Thyroid gland (tissue), 4 donors: ENCODE data around the gene BABAM1. TPM values are rescaled to one million over a fixed set of nuclear protein-coding genes. Genes with fewer than 3 reads are reported as not detected.

Source experiments
- DNase-seq, 2 donors: peaks; one replicate each; pipeline ENCODE4 v3.0.0-alpha.2; 2019
- H3K27ac ChIP-seq, 3 donors: fragments of 200-600 bp; sonication (generic); 1 replicate in 2 of 3; 2 replicates in 1 of 3; pipeline ENCODE4 v1.5.1; 2016 to 2019; ENCODE audit warnings: mild to moderate bottlenecking in 1 of 3, moderate library complexity in 1 of 3
- H3K27me3 ChIP-seq: fragments of 200-600 bp; sonication (generic); one replicate; pipeline ENCODE4 v1.5.1; 2019
- H3K36me3 ChIP-seq, 2 donors: fragments of 200-600 bp; sonication (generic); one replicate each; pipeline ENCODE4 v1.5.1; 2016 to 2019
- H3K4me1 ChIP-seq, 2 donors: fragments of 200-600 bp; sonication (generic); one replicate each; pipeline ENCODE4 v1.5.1; 2017 to 2019
- H3K4me3 ChIP-seq, 3 donors: fragments of 200-600 bp; sonication (generic); replicated peaks in 1 of 3; 1 replicate in 2 of 3; 2 replicates in 1 of 3; pipeline ENCODE4 v1.5.1; 2016; ENCODE audit warnings: mild to moderate bottlenecking in 1 of 3
- H3K9me3 ChIP-seq: fragments of 200-600 bp; sonication (generic); one replicate; pipeline ENCODE4 v1.5.1; 2017
- CTCF ChIP-seq, 6 experiments: fragments of 200-600 bp in 3 of 6; fragments of 450-650 bp in 3 of 6; sonication (generic) in 3 of 6; IDR thresholded peaks; one replicate each; pipeline ENCODE4 v1.5.1; 2016 to 2019; ENCODE audit warnings: antibody characterized with exemption in 6 of 6, mild to moderate bottlenecking in 2 of 6, inconsistent platforms in 1 of 6, moderate library complexity in 1 of 6
- POLR2A ChIP-seq, 2 donors: fragments of 450-650 bp; IDR thresholded peaks; one replicate each; pipeline ENCODE4 v1.6.1; 2017; ENCODE audit warnings: antibody characterized with exemption in 2 of 2, mild to moderate bottlenecking in 2 of 2, moderate library complexity in 1 of 2
- WGBS, 2 donors: methylation state at CpG; one replicate each; pipeline ENCODE4 v1.1.5; 2017; 5-methylcytosine and 5-hydroxymethylcytosine counted together
- intact Hi-C: fragments of 100-400 bp; cut with DNase I; formaldehyde crosslinking; loops from one replicate; pipeline ENCODE4 v1.15.1; 2023
- total RNA-seq, 4 donors: library from RNA; depleted of rRNA; stranded (reverse); fragments of >200 nt; gene quantifications; one replicate each; pipeline ENCODE4 v1.2.3, GENCODE V29; 2016

Gene BABAM1
- total RNA-seq, 4 donors from 2014 or later = 49.6 to 87.5 (median 71.1) TPM

- no peaks in the 10 kb centered on the region for H3K4me1 ChIP-seq
- no peaks in the 10 kb centered on the region for H3K27me3 ChIP-seq
- no peak overlapping the region for H3K4me3 ChIP-seq
- no peak overlapping the region for H3K27ac ChIP-seq
- no peak for DNase-seq
- H3K9me3 ChIP-seq = no peaks in the 10 kb centered on the region
- no peaks in the 10 kb centered on the region for H3K36me3 ChIP-seq
- WGBS, 2 donors = 56 to 76% methylated on average over 11 to 16 of the region's 16 CpGs
- intact Hi-C loops = loop anchor here (10.0 kb wide), 1 partner anchor 48 kb away; the partner anchor contains the start of gene USE1
- no peak for TF ChIP-seq CTCF (IDR thresholded peaks at IDR 0.05)
- no peak for TF ChIP-seq POLR2A (IDR thresholded peaks at IDR 0.05)
Measured at GRCh38 chr19:17262557-17262956, 4.7 kb upstream of the BABAM1 start.

GRCh38 chr19:17263712-17264640, 3.3 kb upstream of the BABAM1 start:
- Histone ChIP-seq H3K9me3 (no peaks in the 10 kb centered on the region), H3K27ac (peak overlapping the region in 2 of 3 donors; percentile 48 to 76), H3K36me3 (no peaks in the 10 kb centered on the region), H3K4me3 (peak overlapping the region in 1 of 3 donors; percentile 24), H3K27me3 (no peaks in the 10 kb centered on the region), H3K4me1 (peaks cover 5% of the 10 kb centered on the region in 2 donors)
- intact Hi-C loops = loop anchor here (10.0 kb wide), 1 partner anchor 49 kb away; the partner anchor contains the start of gene USE1
- no peak for DNase-seq
- TF ChIP-seq POLR2A (IDR thresholded peaks at IDR 0.05) (no peak), CTCF (IDR thresholded peaks at IDR 0.05) (no peak)
- 80 to 83% methylated on average over 20 to 23 of the region's 23 CpGs for WGBS, 2 donors

GRCh38 chr19:17264641-17264979, 2.6 kb upstream of the BABAM1 start, which contains the start of gene USHBP1:
Gene USHBP1, minus strand, starts transcription at chr19:17264745. Its CDS starts 446 bp downstream, at chr19:17264299.
- H3K27me3 ChIP-seq = no peaks in the 10 kb centered on the region
- H3K9me3 ChIP-seq = no peaks in the 10 kb centered on the region
- intact Hi-C loops = loop anchor here (10.0 kb wide), 1 partner anchor 50 kb away; the partner anchor contains the start of gene USE1
- WGBS, 2 donors = 36% methylated on average over 5 of the region's 5 CpGs
- H3K36me3 ChIP-seq = peaks cover 0 to 3% of the 10 kb centered on the region in 2 donors
- TF ChIP-seq CTCF (IDR thresholded peaks at IDR 0.05) (no peak), POLR2A (IDR thresholded peaks at IDR 0.05) (peak in 1 of 2 donors; percentile 16)
- H3K4me1 ChIP-seq = peaks cover 5% of the 10 kb centered on the region in 2 donors
- DNase-seq = peak; percentile 16 to 22
- peak within 1 kb of the TSS in 1 of 3 donors; percentile 24 for H3K4me3 ChIP-seq
- peak within 1 kb of the TSS in 2 of 3 donors; percentile 48 to 76 for H3K27ac ChIP-seq

GRCh38 chr19:17266026-17266425, 1.2 kb upstream of the BABAM1 start:
- TF ChIP-seq CTCF (IDR thresholded peaks at IDR 0.05) = no peak
- TF ChIP-seq POLR2A (IDR thresholded peaks at IDR 0.05) = no peak
- H3K4me3 ChIP-seq = no peak overlapping the region
- H3K27me3 ChIP-seq = no peaks in the 10 kb centered on the region
- H3K9me3 ChIP-seq = no peaks in the 10 kb centered on the region
- WGBS, 2 donors = 84 to 85% methylated on average over 7 of the region's 7 CpGs
- peaks cover under 1 to 4% of the 10 kb centered on the region in 2 donors for H3K36me3 ChIP-seq
- intact Hi-C loops = loop anchor here (10.0 kb wide), 1 partner anchor 51 kb away; the partner anchor contains the start of gene USE1
- no peak for DNase-seq
- H3K27ac ChIP-seq = no peak overlapping the region
- peaks cover 5% of the 10 kb centered on the region in 2 donors for H3K4me1 ChIP-seq
